GM20000 (cell line): ENCODE data around the gene SLC2A11.

Source experiments
- DNase-seq: peaks from one replicate; pipeline ENCODE4 v3.0.0; 2012; ENCODE audit warnings: low spot score
- TF ChIP-seq, protein P1 (sequence below): IDR thresholded peaks from 2 replicates; pipeline ENCODE4 v1.5.1; 2012; ENCODE audit warnings: mild to moderate bottlenecking, control low read depth; ENCODE audit errors: extremely low read depth, missing control alignments

The SLC2A11 gene

DNA sequence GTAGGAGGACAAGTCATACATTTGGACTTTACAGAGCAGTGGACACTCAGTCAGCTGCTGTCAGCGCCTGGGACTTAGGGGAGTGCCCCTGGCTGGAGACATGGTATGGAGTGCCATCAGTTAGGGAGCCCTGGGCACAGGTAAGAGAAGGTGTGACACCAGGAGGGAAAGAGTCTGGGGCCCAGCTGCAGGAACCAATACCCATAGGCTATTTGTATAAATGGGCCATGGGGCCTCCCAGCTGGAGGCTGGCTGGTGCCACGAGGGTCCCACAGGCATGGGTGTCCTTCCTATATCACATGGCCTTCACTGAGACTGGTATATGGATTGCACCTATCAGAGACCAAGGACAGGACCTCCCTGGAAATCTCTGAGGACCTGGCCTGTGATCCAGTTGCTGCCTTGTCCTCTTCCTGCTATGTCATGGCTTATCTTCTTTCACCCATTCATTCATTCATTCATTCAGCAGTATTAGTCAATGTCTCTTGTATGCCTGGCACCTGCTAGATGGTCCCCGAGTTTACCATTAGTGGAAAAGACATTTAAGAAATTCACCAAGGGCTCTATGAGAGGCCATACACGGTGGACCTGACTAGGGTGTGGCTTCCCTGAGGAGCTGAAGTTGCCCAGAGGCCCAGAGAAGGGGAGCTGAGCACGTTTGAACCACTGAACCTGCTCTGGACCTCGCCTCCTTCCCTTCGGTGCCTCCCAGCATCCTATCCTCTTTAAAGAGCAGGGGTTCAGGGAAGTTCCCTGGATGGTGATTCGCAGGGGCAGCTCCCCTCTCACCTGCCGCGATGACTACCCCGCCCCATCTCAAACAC, 35.7 kb downstream of the SLC2A11 start:
- DNase-seq = peak; percentile 46
- TF ChIP-seq, protein P1, sequence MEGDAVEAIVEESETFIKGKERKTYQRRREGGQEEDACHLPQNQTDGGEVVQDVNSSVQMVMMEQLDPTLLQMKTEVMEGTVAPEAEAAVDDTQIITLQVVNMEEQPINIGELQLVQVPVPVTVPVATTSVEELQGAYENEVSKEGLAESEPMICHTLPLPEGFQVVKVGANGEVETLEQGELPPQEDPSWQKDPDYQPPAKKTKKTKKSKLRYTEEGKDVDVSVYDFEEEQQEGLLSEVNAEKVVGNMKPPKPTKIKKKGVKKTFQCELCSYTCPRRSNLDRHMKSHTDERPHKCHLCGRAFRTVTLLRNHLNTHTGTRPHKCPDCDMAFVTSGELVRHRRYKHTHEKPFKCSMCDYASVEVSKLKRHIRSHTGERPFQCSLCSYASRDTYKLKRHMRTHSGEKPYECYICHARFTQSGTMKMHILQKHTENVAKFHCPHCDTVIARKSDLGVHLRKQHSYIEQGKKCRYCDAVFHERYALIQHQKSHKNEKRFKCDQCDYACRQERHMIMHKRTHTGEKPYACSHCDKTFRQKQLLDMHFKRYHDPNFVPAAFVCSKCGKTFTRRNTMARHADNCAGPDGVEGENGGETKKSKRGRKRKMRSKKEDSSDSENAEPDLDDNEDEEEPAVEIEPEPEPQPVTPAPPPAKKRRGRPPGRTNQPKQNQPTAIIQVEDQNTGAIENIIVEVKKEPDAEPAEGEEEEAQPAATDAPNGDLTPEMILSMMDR = no peak

- DNase-seq = peak; percentile 99
- TF ChIP-seq, protein P1 = peak; percentile 57
Measured at GRCh38 chr22:23893945-23894709, 36.5 kb downstream of the SLC2A11 start, which contains the start of gene MIF. Gene MIF (plus strand): TSS chr22:23894383. CDS start chr22:23894475, 92 bp downstream.

DNA sequence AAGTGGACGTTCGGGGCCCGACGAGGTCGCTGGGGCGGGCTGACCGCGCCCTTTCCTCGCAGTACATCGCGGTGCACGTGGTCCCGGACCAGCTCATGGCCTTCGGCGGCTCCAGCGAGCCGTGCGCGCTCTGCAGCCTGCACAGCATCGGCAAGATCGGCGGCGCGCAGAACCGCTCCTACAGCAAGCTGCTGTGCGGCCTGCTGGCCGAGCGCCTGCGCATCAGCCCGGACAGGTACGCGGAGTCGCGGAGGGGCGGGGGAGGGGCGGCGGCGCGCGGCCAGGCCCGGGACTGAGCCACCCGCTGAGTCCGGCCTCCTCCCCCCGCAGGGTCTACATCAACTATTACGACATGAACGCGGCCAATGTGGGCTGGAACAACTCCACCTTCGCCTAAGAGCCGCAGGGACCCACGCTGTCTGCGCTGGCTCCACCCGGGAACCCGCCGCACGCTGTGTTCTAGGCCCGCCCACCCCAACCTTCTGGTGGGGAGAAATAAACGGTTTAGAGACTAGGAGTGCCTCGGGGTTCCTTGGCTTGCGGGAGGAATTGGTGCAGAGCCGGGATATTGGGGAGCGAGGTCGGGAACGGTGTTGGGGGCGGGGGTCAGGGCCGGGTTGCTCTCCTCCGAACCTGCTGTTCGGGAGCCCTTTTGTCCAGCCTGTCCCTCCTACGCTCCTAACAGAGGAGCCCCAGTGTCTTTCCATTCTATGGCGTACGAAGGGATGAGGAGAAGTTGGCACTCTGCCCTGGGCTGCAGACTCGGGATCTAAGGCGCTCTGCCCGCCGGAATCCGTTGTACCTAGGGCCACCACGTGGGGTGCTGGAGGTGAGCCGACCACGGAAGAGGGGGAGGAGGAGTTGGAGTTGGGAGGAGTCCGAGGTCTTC, 37.3 kb downstream of the SLC2A11 start:
- TF ChIP-seq, protein P1 = peak; percentile 23
- peak; percentile 84 for DNase-seq

GRCh38 chr22:23895599-23896144, 38.0 kb downstream of the SLC2A11 start:
- TF ChIP-seq, protein P1 = no peak
- no peak for DNase-seq

DNA sequence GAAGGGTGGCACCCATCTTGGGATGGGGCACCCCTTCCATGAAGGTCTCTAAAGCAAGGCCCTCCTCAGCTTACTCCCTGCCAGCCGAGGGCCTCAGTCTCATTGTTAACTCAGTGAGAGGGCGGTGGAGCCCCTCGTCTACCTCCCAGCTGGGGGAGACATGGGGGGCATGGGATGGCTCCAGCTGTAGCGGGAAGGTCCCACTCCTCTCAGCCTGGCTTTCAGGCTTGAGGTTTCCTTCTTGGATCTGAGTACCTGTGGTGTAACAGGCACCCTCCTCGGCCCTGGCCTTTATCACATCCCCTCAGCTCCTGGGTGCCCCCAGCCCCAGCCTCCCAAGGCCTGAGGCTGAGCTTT, 38.5 kb downstream of the SLC2A11 start:
- TF ChIP-seq, protein P1 = no peak
- DNase-seq = no peak

DNA sequence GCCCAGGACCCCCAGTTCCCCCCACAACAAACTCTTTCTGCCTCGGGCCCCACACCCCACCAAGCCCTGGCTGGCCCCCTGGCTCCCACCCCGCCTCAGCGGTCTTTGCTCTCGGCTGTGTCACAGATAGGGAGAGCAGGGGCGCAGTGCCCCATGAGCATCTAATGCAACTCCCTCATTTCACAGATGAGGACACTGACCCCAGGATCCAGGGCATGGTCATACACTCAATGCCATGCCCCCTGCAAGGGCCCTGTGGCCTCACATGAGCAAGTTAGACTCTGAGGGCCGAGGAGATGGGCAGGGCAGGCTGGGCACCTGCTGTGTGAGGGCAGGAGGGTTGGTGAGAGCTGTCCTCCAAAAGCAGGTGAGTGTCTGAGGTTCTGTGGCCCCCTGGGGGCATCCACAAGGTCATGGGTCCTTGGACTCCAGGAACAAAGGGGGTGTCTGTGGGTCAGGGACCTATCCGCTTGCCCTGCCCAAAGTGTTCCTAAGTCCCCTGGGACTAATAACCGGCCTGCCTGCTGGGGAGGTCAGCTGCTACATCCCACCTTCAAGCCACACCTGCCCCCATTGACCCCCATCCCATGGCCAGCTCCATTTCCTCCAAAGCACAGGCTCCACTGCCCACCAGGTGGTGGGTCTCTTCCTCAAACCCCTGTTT, 39.0 kb downstream of the SLC2A11 start:
- DNase-seq = no peak
- TF ChIP-seq, protein P1 = no peak
